Right lobe of liver (tissue), 4 donors: ENCODE measurements around the gene ADGRV1.

Experiments
- POLR2A ChIP-seq: fragments of 450-650 bp; IDR thresholded peaks from one replicate; pipeline ENCODE4 v1.6.1; 2017; ENCODE audit warnings: antibody characterized with exemption, mild to moderate bottlenecking
- TF ChIP-seq, protein P1 (sequence below), 4 donors: fragments of 200-600 bp in 3 of 4; fragments of 450-650 bp in 1 of 4; IDR thresholded peaks; one replicate each; pipeline versions ENCODE4 v1.5.1 to v1.8.0; 2016 to 2022; ENCODE audit warnings: antibody characterized with exemption in 4 of 4, mild to moderate bottlenecking in 2 of 4
- donor health status: DM: no; HTN: no; CAD: no.
- donor health status: DM: no; HTN: no; CAD: no.
- donor health status: DM: no; HTN: yes; CAD: no.

- TF ChIP-seq, protein P1, sequence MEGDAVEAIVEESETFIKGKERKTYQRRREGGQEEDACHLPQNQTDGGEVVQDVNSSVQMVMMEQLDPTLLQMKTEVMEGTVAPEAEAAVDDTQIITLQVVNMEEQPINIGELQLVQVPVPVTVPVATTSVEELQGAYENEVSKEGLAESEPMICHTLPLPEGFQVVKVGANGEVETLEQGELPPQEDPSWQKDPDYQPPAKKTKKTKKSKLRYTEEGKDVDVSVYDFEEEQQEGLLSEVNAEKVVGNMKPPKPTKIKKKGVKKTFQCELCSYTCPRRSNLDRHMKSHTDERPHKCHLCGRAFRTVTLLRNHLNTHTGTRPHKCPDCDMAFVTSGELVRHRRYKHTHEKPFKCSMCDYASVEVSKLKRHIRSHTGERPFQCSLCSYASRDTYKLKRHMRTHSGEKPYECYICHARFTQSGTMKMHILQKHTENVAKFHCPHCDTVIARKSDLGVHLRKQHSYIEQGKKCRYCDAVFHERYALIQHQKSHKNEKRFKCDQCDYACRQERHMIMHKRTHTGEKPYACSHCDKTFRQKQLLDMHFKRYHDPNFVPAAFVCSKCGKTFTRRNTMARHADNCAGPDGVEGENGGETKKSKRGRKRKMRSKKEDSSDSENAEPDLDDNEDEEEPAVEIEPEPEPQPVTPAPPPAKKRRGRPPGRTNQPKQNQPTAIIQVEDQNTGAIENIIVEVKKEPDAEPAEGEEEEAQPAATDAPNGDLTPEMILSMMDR (IDR thresholded peaks at IDR 0.05): no peak
- TF ChIP-seq POLR2A: no peak
Measured at GRCh38 chr5:91028499-91028956, 469.9 kb downstream of the ADGRV1 start.
